Measurements from ENCODE around the gene TMCC2.

- no peak for TF ChIP-seq CTCF (IDR thresholded peaks at IDR 0.05)
- no peak for TF ChIP-seq EP300 (IDR thresholded peaks at IDR 0.05)
- TF ChIP-seq POLR2A (IDR thresholded peaks at IDR 0.05), result no peak
- TF ChIP-seq POLR2AphosphoS5 (IDR thresholded peaks at IDR 0.05), result no peak
Measured at GRCh38 chr1:205298191-205298994, 70.6 kb downstream of the TMCC2 start.

All from upper lobe of left lung (tissue), 4 donors.